ENCODE results near the gene PWWP2B.

PWWP2B gene

DNA sequence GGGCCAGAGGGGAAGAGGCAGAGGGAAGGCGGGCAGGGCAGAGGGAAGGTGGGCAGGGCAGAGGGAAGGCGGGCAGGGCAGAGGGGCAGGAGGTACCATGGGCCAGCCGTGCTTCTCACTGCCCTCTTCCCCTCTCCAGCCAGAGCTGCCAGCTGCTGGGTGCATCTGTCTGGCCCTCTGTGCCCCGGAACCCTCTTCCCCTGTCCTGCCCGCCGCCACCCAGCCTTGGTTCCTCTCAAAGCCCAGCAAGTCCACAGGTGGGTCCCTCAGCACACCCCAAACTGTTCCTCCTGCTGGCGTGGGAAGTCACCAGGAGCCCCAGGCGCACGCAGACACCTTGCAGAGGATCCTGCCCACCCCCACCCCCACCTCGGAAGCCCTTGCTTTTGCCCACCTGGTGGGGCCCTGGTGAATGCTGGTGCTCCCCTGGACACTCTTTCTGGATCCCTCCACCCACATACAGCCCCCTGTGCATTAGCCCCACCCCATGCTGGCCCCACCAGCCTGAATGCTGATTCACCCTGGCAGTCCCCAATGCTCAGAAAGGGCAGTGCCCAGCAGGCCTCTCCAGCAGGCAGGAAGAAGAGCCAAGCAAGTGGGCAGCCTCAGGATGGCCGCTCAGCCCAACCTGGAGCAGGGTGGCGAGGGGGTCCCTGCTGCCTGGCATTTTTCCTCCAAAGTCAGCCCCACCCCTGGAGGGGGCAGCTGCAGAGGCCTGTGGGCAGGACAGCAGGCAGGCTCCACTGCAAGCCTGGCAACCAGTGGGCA lies 1.9 kb upstream of the PWWP2B start:
- no peak for DNase-seq (ENCODE audit: low read depth)

DNA sequence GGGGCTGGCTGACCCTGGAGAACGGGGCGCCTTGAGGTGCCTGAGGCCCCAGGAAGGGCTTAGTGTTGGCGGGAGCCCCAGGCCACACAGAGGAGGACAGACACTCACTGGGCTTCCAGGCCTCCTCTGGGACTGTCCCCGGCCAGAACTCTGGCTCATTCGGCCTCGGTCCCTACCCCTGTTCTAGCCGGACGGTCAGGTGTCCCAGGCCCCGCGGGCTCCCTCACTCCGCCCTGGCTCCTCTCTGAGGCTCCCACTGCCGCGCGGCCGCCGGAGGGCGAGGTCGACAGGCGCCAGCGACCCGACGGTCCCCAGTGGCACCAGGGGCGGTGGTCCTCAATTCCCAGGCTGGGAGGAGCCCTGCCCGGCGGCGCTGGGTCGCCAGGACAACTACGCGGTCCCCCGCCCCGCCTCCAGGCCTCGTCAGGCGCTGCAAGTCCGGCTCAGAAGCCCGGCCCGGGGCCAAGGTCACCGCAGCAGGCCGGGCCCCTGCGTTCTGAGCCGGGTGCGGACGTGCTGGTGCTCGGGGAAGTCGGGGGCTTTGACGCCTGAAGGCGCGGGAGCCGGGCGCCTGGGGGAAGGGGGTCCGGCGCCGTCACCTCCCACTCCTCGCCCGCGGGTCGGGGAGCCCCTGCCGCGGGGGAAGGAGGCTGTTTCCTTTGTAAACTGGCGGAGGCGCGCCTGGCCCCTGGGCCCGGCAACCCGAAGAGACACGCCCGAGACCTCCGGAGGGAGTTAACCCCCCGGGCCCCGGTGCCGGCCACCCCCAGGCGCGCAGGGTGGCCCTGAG lies 1.1 kb upstream of the PWWP2B start:
- no peak for DNase-seq (ENCODE audit: low read depth)

DNA sequence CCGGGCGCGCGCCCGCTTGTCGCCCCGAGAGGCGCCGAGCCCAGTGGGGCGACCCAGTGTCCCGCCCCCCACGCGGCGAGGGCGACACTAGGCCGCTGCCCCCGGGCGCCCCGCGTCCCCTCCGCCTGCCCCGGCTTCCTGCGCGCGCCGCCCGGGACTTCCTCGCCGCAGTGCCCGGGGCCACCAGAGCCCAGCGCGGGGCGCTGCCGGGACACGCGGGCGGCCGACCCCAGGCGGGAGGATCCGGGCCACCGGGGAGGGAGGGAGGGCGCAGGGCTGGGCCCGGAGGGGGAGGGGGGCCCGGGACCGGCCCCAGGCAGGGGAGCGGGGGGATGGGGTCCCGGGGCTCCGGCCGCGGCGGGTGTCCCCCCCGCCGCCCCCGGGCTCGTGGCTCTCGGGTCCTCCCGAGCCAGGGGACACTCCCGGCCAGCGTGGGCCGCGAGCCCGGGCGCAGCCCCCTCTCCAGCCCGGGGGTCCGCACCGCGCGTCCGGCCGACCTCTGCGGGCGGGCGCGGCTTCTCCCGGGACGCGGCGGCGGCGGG lies 435 bp upstream of the PWWP2B start:
- DNase-seq (ENCODE audit: low read depth), result peak; percentile 44

DNA sequence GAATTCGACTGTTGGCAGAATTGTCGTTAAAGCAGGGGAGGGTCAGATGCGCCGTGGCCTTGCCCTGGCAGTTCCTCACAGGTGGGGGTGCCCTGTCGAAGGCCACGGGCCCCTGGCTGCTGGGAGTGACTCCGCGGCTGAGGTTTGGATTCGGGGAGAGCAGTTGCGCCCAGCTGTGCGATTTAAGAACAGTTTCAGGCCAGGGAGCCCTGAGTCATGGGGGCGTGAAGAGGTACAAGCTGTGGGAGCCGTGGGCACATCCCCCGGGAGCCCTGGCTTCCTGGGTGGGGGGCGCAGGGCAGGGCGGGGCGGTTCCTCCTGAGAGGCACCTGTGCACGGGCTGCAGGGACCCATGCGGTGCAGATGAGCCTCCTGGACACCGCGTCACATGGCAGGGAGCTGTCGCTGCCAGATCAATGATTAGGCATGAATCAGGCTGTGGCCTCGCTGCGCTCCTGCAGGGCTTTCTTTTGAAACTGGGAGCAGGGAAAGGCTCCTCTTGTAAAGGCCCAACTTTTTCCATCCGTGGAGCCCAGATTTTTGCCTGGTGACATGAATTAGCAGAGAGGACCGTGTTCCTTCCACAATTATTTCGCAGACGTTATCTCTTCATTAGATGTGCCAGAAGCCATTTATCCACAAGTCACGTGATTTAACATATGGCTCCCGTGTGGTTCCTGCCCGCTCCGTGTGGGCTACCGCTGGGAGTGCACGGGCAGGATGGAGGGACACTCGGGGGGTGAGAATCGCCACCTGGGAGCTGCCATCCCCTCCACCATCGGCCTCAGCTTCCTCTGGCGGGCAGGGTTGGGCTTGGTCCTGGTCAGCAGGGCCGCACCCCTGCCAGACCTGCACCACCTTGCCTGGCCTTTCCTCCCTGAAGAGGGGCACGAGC lies 918 bp downstream of the PWWP2B start:
- no peak for DNase-seq (ENCODE audit: low read depth)

DNA sequence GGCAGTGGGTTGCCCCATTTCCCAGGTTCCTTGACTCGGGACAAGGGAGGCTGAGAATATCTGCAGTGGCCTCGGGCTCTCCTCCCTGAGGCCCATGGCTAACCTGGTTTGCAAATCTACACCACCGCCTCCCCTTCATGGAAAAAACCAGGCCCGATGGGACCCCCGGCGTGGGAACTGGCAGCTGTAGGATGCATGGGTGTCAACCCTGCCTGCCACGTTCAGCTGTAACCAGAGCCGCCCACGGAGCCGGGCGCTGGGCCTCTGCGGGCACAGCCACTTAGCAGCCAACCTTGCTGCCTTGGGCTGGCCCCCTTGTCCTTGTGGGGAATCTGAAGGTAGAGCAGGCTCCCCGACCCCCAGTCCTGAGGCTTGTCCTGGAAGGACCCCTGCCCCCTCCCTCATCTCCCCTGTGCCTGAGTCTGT lies 1.6 kb downstream of the PWWP2B start:
- no peak for DNase-seq (ENCODE audit: low read depth)

DNA sequence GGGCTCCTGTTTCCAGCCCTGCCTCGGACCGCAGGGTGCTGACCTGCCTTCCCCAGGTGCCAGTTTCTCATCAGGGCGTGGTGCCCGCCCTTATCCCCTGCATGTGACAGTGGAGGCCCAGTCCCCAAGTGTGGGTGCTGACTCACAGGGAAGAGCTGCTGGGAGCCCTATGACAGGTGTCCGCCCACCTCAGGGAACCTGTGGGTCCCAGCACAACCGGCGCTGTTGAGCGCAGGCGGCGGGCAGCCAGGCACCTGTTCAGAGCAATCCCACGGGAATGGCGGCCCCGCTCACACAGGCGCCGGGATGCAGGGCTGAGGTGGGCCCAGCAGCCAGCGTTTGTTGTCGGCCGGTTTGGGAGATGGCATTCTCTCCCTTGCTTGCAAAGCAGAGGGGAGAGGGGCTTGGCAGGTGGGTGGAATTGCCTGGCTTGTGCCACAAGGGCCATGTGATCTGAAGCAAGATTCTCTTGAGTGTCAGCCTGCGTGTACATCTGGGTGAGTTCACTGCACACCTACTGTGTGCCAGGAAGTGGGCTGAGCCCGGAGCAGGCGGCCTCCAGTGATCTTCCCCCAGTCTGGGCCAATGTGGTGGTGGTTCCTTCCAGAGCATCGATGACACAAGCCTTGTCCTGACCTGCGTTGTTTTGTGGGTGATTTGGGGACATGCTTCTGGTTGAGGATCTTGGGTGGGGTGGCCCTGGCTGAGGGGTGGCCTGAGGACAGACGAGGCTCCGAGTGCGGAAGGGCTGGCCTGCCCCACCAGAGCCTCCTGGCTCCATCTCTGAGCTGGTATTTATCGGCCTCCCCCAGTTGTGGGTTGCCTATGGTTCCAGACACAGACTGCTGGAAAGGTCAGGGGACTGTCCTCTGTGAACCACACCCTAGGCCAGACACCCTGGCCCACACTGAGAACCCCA lies 2.4 kb downstream of the PWWP2B start:
- no peak for DNase-seq (ENCODE audit: low read depth)

DNA sequence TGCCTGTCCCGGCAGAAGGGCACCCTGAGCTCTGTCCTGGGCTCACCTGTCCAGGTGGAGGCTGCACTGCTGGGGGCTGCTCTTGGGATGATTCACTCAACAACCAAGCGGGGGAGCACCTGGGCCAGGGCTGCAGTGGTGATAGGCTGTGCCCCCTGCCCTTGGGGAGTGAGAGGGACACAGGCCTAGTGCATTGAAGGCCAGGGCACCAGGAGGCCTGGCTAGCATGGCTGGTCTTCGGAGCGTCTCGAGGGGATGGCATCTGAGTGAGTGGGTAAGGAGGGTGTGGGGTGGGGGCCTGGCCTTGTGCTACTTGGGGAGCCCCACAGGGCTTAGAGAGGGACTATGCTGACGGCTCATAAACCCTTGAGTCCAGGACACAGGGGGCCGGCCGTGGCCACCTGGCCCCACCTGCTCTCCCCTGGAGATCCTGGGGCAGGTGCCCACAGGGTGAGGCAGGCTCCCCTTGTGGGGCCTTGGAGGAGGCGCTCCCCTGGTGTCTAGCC lies 3.1 kb downstream of the PWWP2B start:
- no peak for DNase-seq (ENCODE audit: low read depth)

DNA sequence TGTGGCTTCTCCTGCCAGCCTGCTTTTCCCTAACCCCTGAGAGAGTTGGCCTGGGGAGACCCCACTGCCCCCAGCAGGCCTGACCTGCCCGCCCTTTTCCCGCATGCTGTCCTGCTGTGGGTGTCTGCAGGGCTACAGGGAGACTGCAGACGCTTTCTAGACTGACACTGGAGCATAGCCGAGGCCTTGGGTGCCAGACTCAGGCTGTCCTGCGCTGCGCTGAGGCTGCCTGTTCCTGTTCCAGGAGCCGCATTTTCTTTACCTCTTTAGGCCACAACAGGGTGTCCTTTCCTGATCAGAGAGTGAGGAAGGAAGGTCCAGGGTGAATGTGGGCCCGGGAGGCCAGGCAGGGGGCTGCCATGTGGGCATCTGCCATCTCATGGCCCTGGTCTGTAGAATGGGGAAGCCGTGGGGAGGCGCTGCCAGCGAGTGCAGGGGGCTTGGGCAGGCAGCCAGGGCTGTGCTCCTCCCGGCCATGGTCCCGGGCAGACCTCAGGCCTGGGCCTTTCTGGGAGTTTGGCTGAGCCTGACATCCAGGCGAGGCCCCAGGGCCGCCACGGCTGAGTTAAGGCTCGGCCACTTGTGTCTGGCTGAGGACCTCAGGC lies 3.6 kb downstream of the PWWP2B start:
- DNase-seq (ENCODE audit: low read depth), result no peak

DNA sequence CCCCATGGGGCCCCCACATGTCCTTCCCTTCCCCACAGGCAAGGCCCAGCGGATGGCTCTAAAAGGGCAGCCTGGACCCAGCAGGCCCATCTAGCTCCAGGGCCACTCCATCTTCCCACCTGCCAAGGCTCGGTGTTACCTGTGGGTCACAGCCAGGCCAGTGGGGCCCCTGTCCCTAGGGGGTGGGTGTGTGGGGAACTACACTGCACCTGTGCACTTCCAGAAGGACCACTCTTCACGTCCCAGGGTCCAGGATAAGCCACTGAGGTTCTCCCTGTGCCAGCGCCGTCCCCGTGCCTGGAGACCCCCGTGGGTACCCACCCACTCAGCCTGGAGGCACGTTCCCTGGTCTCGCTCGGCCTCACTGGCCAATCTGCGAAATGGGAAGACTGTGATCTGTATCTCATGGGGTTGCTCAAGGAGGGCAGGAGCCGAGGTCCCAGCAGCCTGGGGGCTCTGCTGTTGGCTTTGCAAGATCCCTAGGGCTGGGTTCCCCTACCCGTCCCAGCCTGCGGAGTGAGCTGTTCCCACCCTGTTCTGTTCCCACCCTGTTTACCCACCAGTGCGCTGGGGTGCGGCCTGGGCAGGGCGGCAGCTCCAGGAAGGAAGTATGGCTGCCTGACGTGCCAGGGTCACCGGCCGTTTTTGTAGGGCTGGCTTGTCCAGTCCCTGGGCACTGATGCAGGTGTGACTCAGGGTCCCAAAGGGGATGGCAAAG lies 4.6 kb downstream of the PWWP2B start:
- no peak for DNase-seq (ENCODE audit: low read depth)

DNA sequence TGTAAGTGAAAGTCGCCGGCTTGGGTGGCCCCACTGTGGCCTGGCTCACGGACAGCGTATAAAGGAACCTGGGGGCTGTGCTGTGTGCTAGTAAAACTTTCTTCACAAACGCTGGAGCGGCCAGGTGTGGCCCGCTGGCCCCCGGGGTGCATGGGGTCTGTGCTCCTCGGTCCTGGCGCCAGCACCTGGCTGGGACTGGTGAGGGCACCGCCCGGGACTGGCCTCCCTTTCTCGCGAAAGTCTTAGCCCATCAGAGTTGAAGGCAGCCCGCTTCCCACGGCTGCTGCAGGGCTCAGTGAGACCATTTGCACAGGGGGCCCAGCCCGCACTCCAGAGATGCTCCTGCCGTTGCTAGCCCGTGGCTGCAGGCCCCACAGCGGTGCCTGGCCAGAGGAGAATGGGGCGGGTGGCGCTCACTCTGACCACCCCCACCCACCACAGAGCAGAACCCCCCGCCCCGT lies 5.8 kb downstream of the PWWP2B start:
- no peak for DNase-seq (ENCODE audit: low read depth)

DNA sequence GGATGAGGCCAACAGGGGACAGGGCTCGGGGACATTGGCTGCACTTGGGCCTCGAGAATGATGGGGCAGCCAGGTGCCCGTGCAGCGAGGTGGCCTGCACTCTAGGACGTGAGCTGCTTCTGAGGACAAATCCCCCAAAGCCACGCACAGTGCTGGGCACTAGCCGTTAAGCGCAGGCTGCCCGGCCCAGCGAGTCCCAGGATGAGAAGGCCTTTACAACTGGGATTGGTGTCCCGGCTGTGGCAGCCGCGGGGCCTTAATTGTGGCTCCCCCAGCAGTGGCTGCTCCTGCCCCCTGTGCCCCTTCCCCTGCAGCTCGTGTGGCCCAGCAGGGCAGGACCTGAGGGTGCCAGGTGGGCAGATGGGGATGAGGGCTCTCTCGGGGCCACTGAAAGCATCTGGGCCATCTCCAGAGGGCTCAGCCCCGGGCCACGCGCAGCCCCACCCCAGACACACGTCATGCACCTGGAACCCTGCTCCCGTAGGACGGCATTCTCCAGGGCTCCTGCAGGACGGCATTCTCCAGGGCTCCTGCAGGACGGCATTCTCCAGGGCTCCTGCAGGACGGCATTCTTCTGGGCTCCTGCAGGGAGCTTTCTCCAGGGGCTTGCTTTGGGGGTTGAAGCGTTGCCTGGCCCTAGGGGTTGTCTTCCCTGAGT lies 6.6 kb downstream of the PWWP2B start:
- DNase-seq (ENCODE audit: low read depth), result no peak

DNA sequence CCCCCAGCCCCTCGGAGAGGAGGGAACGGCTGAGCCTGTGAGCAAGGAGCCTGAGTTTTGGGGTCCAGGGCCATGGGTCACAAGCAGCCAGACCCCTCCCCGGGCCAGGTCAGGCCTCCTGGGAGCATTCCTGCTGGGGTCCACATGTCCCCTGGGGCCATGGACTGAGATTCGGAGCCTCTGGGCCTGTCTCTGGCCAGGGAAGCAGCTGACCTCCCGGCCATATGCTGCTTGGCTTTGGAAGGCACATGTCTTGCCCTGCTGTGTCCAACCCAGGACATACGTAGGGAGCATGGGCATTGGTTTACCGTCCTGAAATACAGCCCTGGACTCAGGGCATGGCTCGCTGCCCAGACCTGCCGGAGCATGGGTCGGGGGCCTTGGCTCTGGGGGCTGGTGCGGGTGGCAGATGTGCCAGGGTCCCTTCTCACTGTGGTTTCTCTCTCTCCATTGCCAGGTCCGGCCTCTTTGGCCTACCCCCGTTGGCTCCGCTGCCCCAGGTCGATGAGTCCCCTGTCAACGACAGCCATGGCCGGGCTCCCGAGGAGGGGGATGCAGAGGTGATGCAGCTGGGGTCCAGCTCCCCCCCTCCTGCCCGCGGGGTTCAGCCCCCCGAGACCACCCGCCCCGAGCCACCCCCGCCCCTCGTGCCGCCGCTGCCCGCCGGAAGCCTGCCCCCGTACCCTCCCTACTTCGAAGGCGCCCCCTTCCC lies 7.3 kb downstream of the PWWP2B start:
- DNase-seq (ENCODE audit: low read depth), result no peak

DNA sequence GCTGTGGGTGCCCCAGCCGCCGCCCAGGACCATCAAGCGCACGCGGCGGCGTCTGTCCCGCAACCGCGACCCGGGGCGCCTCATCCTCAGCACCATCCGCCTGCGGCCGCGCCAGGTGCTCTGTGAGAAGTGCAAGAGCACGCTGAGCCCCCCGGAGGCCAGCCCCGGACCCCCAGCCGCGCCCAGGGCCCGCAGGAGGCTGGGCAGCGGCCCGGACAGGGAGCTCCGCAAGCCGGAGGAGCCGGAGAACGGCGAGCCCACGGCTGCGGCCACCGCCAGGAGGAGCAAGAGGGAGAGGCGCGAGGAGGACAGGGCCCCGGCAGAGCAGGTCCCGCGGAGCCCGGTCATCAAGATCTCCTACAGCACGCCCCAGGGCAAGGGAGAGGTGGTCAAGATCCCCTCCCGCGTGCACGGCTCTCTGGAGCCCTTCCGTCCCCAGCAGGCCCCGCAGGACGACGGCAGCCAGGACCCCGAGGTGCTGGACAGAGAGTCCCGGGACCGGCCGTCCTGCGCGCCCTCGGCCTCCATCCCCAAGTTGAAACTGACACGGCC lies 8.0 kb downstream of the PWWP2B start:
- no peak for DNase-seq (ENCODE audit: low read depth)

DNA sequence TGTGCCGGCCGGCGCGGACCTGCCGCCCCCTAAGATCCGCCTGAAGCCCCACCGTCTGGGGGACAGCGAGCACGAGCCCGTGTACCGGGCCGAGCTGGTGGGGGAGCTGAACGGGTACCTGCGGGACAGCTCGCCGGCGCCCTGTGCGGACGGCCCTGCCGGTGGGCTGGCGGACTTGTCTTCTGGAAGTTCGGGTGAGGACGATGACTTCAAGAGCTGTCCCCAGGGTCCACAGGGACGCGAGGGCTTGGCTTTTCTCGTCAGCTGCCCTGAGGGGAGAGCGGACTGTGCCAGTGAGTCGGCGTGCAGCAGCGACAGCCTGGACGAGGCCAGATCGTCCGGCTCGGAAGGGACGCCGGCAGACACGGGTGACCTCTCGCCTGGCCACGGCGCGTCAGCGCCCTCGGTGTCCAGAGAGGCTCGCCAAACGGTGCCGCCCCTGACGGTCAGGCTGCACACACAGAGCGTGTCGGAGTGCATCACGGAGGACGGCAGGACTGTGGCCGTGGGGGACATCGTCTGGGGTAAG lies 8.5 kb downstream of the PWWP2B start:
- DNase-seq (ENCODE audit: low read depth), result no peak

DNA sequence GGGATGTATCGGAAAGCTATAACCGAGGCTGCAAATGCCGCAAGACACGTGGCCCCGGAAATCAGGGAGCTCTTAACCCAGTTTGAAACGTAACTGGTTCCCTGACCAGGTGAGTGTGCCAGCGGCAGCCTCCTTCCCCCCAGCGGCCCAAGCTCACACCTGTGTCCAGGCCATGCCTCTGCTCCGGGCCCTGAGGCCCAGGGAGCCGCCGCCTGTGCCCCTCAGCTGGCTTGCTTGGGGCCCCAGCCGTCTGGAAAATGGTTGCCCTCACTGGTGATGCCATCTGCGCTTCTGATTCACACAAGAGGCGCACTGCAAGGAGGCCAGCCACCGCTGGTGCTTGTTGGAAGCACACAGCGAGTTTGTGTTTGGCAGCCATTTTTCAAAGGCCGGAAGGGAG lies 9.2 kb downstream of the PWWP2B start:
- no peak for DNase-seq (ENCODE audit: low read depth)

DNA sequence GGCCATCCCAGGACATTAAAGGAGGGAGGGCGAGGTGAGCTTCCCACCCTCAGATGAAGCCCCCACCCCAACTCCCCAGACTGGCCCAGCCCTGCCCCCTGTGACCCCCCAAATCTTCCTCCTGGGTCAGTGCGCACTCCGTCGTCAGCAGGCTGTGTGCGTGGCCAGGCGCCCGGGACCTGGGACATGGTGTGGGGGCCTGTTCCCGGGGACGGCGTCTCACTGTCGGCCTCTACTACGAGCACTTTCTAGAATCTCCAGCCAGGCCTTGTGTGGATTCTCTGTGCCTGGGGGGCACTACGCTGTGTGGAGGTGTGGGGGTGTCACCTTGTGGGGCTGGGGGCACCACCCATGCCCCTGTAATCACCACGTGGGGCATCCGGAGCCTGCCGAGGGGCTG lies 9.8 kb downstream of the PWWP2B start:
- no peak for DNase-seq (ENCODE audit: low read depth)

DNA sequence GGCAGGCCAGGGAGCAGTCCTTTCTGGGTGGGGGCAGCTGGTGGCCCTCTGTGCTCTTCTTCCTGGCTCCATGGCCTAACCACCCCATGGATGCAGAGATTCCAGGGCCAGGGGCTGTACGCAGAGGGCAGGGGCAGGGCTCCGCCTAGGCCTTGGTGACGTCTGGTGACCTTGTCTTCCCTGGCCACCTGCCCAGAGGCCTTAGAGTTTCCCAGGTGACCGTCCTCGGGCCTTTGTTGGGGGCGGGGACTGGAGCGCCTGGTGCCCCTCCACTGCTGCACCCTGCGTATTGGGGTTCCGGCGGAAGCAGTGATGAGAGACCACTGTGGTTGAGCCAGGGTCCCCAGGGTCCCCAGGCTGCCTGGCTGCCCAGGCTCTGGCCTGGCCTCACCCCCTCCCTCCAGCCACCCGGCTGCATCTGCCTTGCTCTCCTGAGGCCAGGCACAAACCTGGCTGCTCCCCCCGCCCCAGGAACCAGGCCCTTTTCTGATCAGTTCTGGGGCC lies 10.3 kb downstream of the PWWP2B start:
- DNase-seq (ENCODE audit: low read depth), result no peak

DNA sequence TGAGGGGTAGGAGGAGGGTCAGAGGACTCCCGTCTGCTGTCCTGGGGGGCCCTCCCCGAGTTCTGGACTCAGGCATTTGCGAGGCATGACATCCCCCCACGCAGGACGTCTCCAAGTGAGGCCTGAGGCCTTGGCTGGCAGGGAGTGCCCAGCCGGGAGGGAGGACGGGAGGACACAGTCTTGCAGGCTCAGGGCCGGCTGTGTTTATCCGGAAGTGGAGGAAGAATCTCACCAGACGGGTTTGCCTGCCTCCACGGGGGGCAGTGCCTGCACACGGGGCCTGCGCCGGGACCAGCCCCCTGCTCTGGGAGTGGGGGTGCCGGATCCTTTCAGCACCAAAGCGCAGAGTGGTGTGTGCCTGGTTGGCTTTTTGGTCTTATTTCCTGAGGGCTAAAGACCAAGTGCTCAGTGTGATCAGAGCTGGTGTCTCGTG lies 10.9 kb downstream of the PWWP2B start:
- no peak for DNase-seq (ENCODE audit: low read depth)
